AG09309 (cell line): ENCODE data around the gene NR2E1.

Experiments
- DNase-seq: peaks from one replicate; pipeline ENCODE4 v3.0.0-alpha.2; 2010; ENCODE audit warnings: low read depth
- H3K4me3 ChIP-seq: 2 replicates; pipeline ENCODE4 v1.5.1; 2011; ENCODE audit warnings: mild to moderate bottlenecking, low read depth, low read length, moderate library complexity; ENCODE audit not compliant: control insufficient read depth
- CTCF ChIP-seq: IDR thresholded peaks from 2 replicates; pipeline ENCODE4 v1.5.1; 2011; ENCODE audit warnings: mild to moderate bottlenecking, low read depth, low read length, inconsistent platforms; ENCODE audit not compliant: insufficient read depth, control insufficient read depth; ENCODE audit errors: missing control alignments

The NR2E1 gene

GRCh38 chr6:108130262-108130661 lies 35.6 kb upstream of the NR2E1 start:
- TF ChIP-seq CTCF, result no peak
- H3K4me3 ChIP-seq, result no peak overlapping the region
- DNase-seq, result no peak

GRCh38 chr6:108132863-108133262 lies 33.0 kb upstream of the NR2E1 start:
- no peak for DNase-seq
- no peak overlapping the region for H3K4me3 ChIP-seq
- no peak for TF ChIP-seq CTCF

GRCh38 chr6:108133594-108134179 lies 32.1 kb upstream of the NR2E1 start:
- H3K4me3 ChIP-seq, result peak overlapping the region; percentile 15
- no peak for TF ChIP-seq CTCF
- DNase-seq, result no peak

- no peak for TF ChIP-seq CTCF
- no peak for DNase-seq
- no peak overlapping the region; the same call in 1 of the 2 replicates for H3K4me3 ChIP-seq
These were observed 31.4 kb upstream of the NR2E1 start for GRCh38 chr6:108134213-108134970.

GRCh38 chr6:108142240-108142639 lies 23.6 kb upstream of the NR2E1 start:
- H3K4me3 ChIP-seq, result no peak overlapping the region
- no peak for DNase-seq
- no peak for TF ChIP-seq CTCF

GRCh38 chr6:108145639-108146038 lies 20.2 kb upstream of the NR2E1 start:
- no peak for DNase-seq
- TF ChIP-seq CTCF, result no peak
- H3K4me3 ChIP-seq, result no peak overlapping the region
